CD4-positive, alpha-beta T cell treated with Interleukin-6 for 4 hours (primary cell): Measurements from ENCODE around the gene CALHM2.
"Not testable (repeated sequence)": the region's sequence is repeated elsewhere in the genome, so short reads cannot be mapped to it uniquely, and the experiment has no call there.

Source experiments
- DNase-seq: peaks from one replicate; pipeline ENCODE4 v3.0.0-alpha.2; 2020; ENCODE audit warnings: mixed read lengths

Gene CALHM2, protein sequence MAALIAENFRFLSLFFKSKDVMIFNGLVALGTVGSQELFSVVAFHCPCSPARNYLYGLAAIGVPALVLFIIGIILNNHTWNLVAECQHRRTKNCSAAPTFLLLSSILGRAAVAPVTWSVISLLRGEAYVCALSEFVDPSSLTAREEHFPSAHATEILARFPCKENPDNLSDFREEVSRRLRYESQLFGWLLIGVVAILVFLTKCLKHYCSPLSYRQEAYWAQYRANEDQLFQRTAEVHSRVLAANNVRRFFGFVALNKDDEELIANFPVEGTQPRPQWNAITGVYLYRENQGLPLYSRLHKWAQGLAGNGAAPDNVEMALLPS

GRCh38 chr10:103451831-103452505 lies at the start of gene CALHM2:
Gene CALHM2 (minus strand): TSS chr10:103452370. CDS start chr10:103449941, 2,429 bp downstream.
- DNase-seq, result peak; percentile 73

DNA sequence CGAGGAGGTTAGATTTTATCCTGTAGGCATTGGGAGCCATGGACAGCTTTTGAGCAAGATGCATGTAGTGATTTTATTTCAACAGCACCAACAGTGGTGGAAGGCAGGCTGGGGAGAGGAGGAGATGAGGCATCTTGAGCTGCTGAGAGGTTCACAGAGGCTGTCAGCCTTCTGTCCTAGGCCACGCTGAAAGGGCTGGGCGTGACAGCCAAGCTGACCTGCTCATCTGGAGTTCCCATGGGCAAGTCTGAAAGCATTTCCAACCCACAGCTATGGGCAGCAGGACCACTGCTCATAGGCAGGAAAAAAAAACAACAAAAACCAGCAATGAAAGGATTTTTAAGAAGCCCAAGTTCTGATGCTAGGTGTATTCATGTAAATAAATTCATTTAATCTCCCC lies 49.0 kb upstream of the CALHM2 start:
- DNase-seq, result no peak

DNA sequence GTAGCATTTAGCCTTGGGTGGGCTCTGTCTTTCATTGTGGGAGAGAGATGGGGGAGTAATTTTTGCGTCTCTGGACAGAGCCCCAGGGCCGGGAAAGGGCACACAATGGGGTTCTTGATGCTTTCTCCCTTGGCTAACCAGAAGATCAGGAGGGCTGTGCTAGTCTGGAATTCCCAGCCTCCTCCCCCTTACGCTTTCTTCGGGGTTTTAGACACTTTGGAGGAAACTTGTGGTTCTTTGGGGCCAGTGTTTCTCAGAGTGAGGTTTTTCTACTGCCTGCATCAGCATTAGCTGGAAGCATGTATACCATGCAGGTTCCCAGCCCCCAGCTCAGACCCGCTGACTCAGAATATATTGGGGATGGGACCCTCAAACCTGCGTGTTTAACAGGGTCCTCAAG lies 48.3 kb upstream of the CALHM2 start:
- no peak for DNase-seq

DNA sequence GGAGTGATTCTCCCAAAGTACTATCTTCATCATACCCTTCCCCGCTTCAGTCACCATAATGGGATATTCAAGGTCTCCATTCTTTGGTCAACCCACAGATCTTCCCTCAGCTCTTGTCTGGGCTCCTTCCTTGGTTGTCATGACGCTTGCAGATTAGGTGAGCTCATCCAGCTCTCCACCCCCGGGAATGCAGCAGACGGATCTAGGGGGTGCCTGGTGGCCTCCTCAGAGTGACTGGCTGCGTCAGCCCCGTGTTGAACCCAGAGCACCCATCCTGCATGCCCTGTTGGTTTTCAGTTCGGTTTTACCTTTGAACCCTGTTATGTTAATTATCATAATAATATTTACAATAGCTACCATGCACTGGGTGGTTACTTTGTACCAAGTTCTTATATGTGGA lies 47.7 kb upstream of the CALHM2 start:
- DNase-seq, result no peak

DNA sequence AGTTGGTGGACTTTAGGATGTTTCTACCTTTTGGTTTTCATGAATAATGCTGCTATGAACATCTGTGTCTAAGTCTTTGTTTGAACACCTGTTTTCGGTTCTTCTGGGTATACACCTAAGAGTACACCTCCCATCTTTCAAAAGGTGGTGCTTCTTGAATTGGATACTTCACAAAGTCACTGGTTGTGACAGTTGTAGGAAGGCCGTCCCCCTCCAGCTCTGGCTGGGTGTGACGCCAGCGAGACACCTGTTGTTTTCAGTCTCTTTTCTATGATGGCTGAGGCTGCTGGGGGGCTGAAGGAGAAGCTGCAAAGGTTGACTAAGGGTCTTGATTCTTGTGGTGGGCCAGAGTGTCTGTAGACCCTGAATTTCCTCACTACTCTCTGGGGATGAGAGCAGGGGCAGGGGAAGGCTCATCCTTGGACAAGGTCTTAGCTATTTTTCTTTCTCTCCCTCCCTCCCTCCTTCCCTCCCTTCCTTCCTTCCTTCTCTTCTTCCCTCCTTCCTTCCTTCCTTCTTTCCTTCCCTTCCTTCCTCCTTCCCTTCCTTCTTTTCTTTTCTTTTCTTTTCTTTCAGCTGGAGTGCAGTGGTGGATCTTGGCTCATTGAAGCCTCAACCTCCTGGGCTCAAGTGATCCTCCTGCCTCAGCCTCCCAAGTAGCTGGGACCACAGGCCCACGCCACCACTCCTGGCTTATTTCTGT lies 46.9 kb upstream of the CALHM2 start:
- no peak for DNase-seq

GRCh38 chr10:103497161-103497915 lies 45.2 kb upstream of the CALHM2 start:
- DNase-seq, result no peak

DNA sequence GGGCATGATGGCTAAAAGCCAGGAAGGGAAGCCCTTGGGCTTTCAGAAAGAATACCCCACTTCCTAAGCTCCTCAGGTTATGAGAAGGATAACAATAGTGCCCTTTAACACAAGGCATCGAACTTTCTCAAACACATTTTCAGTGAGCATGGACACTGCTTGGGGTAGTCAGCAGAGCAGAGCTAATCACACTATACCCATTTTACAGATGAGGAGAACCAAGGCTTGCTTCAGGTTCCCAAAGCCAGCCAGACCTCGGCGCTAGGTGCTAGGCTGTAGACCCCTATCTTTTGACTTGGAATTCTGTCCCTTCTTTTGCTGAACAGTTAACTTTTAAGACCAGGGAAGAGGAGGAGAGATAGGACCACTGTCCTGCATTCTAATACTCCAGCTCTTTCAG lies 43.2 kb upstream of the CALHM2 start:
- no peak for DNase-seq

DNA sequence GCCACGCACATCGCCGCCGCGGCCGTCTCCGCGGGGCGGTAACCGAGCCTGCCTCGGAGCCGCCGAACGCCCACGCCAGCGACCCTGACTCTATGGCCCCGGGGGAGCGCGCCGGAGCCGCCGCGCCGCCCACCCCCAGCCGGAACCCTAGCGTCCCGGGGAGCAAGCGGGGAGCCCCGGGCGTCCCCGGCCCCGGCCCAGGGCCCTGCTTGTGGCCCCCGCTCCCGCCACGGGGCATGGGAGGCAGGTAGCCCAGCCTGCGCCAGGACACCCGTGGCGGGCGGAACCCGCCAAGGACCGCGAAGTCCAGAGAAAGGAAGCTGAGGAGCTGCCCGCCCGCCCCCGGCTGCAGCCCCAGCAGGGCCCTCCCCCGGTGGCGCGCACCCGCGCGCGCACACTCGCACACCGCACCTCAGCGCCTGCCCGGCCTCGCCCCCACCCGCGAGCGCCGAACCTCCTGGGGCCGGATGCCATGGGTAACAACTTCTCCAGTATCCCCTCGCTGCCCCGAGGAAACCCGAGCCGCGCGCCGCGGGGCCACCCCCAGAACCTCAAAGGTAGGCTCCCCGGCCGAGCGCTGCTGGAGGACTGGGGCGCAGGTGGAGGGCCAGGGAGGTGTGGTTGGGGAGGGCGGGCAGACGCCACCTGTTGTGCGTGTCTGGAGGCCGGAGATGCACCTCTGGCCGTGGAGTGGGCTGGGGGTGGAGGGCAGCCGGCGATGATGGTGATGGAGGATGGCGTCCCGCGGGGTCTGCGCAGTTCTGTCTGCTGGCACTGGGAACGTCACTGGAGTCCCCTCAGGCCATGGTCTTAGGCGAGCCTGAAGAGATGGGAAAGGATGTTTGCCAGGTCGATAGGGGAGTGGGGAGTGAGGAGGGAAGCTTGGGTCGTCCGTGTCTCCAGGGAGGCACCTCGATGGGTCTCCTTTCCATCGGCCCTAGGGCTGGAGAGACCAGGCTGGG lies 42.0 kb upstream of the CALHM2 start:
- peak; percentile 23 for DNase-seq

GRCh38 chr10:103493362-103493915 lies 41.3 kb upstream of the CALHM2 start, which contains the start of gene NEURL1:
Gene NEURL1 (plus strand): TSS chr10:103493705. CDS start chr10:103494388, 683 bp downstream.
- DNase-seq, result peak; percentile 28

DNA sequence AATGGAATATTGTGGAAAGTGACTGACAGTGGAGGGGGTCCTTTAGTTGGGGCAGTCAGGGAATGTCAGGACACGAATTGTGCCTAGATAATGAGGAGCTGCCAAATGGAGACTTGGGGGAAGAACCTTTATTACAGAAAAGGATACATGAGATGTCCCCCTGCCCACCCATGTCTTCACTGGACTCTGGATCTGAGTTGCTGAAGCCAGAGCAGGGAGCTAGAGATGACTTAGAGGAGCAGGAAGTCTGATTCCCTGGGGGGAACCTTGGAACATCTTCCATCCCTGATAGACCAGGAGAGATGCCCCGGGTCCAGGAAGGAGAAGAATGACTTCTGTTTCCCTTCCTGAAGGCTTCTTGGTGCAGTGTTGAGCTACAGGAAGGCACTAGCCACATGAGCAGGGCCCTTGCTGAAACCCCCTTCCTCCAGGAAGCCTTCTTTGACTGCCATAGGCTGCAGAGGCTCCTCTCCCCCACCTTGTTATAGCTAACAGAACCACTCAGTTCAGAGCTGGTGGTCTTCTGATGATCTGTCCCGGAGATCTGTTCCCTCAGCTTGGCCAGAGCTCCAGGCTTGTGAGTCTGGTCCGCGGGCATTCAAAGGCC lies 40.6 kb upstream of the CALHM2 start:
- no peak for DNase-seq

- DNase-seq, result no peak
Observed at GRCh38 chr10:103491729-103492364, 39.7 kb upstream of the CALHM2 start.

GRCh38 chr10:103490986-103491314 lies 38.8 kb upstream of the CALHM2 start:
- DNase-seq, result no peak

DNA sequence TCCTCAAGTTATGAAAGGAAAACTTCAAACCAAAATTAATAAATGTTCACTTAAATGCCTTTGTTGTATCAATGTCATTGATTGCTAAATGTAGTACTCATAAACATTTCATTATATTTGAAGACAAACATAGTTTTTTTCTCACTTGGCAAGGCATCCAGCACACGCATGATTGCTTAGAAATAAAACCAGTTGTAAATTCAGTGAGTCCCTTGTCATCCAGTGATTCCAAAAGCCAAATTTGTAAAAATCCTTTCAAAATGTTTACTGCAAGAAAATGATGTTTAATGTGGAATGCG lies 35.2 kb upstream of the CALHM2 start:
- no peak for DNase-seq

- not testable (repeated sequence) for DNase-seq
Observed at GRCh38 chr10:103486635-103487409, 34.7 kb upstream of the CALHM2 start.

DNA sequence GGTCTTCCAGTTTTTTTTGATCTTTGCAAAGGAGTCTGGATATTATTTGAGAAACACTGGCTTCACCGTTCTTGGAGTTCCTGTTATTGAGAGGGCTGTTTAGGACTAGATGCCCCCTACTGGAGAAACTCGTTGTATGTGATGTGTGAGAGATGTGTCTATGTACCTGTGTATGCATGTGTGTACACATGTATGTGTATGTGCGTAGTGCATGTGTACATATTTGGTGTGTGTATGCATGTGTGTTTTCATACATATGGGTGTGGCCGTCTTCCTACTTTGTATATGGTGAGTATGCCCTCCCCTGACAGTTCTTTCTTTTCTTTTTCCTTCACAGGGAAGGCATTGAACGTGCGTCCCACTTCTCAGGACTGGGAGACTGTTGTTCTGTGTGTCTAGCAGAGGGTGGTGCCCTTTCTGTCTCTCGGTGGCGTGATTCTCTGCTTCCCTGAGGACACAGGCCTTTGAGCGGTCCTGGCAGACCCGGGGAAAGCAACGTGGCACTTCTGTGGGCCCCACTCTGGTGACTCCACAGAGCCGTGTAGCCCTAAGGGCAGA lies 29.9 kb upstream of the CALHM2 start:
- peak; percentile 56 for DNase-seq

- DNase-seq, result no peak
Observed at GRCh38 chr10:103480521-103480920, 28.4 kb upstream of the CALHM2 start.

DNA sequence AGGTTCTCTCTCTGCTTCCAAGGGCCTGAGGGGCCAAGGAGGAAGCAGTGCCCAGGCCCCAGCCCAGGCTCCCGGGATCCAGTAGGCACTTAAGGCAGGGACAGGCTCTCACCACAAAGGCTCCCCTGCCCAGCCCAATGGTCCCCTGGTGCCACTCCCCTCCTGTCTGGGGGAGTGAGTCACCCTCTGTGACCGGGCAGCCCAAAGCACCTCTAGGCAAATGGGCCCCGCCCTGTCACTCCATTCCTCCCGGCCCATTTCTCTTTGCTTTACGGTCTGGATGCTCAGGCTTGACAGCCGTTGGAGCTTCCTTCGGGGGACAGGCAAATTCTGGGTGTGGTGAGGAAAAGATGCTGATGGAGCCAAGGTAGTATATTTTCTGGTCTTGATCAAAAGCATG lies 27.0 kb upstream of the CALHM2 start, which contains the start of gene CALHM3:
CALHM3 (minus strand) TSS at position 106 of the 400 bp plus-strand sequence. CDS start 208 bp downstream, outside the sequence.
- DNase-seq, result no peak

- DNase-seq, result no peak
Observed at GRCh38 chr10:103478671-103479070, 26.5 kb upstream of the CALHM2 start.

- DNase-seq, result peak; percentile 17
Observed at GRCh38 chr10:103476046-103476768, 24.0 kb upstream of the CALHM2 start.
